Endothelial cell of umbilical vein (primary cell): ENCODE data around the gene MAPT. TPM values are rescaled to one million over a fixed set of nuclear protein-coding genes. Genes with fewer than 3 reads are reported as not detected.

Experiments used
- BruUV-seq: library from RNA; stranded (reverse); fragments of 400-500 nt; replicated peaks from 2 replicates; lab custom pipeline; 2021; lab: Mats Ljungman, UMichigan
- CTCF ChIA-PET: fragments of 300-600, 350-600 bp; sonication (Branson Sonifier 250); formaldehyde crosslinking; loops from one replicate; lab custom pipeline; 2021; ENCODE audit warnings: antibody characterized with exemption, inconsistent platforms; lab: Charles Lee
- POLR2A ChIA-PET: fragments of 300-600, 350-600 bp; sonication (Branson Sonifier 250); formaldehyde crosslinking; loops from one replicate; lab custom pipeline; 2021; ENCODE audit warnings: antibody characterized with exemption, inconsistent platforms; lab: Charles Lee
- DNase-seq: peaks from one replicate; pipeline ENCODE4 v3.0.0-alpha.2; 2011; ENCODE audit warnings: low read depth, low spot score
- FAIRE-seq: peaks from 2 replicates; lab custom pipeline; 2011; peaks lifted over from hg19 to GRCh38; lab: Jason Lieb, UNC
- H2AFZ ChIP-seq: 2 replicates; pipeline ENCODE4 v1.6.0; 2012; ENCODE audit warnings: low read depth, low read length, control low read depth, inconsistent platforms
- H3K27ac ChIP-seq: 2 replicates; pipeline ENCODE4 v1.5.1; 2011; ENCODE audit warnings: low read depth, mild to moderate bottlenecking, control low read depth, low read length, moderate library complexity; ENCODE audit not compliant: insufficient read depth
- H3K27me3 ChIP-seq, 2 experiments: 2 replicates each; pipeline versions ENCODE4 v1.6.0 to v1.6.1; 2011; ENCODE audit warnings: low read length in 2 of 2, mixed read lengths in 1 of 2; ENCODE audit not compliant: control insufficient read depth in 2 of 2, insufficient read depth in 2 of 2
- H3K36me3 ChIP-seq, 2 experiments: 2 replicates in 1 of 2; 3 replicates in 1 of 2; pipeline ENCODE4 v1.5.1; 2011; ENCODE audit warnings: low read length in 2 of 2, mild to moderate bottlenecking in 1 of 2, moderate library complexity in 1 of 2; ENCODE audit not compliant: control insufficient read depth in 2 of 2, insufficient read depth in 2 of 2; ENCODE audit errors: extremely low read depth in 1 of 2
- H3K4me1 ChIP-seq: 3 replicates; pipeline ENCODE4 v1.5.1; 2011; ENCODE audit warnings: mild to moderate bottlenecking, low read length; ENCODE audit not compliant: control insufficient read depth, insufficient read depth; ENCODE audit errors: extremely low read depth
- H3K4me2 ChIP-seq: 2 replicates; pipeline ENCODE4 v1.6.1; 2011; ENCODE audit warnings: low read length, control low read depth, mixed read lengths; ENCODE audit not compliant: insufficient read depth
- H3K4me3 ChIP-seq, 3 experiments: fragments of 200-600 bp in 1 of 3; sonication (generic), shearing (Covaris generic) in 1 of 3; replicated peaks in 1 of 3; 2 replicates each; pipeline ENCODE4 v1.5.1; 2011 to 2016; ENCODE audit warnings: control low read depth in 3 of 3, low read length in 3 of 3, mild to moderate bottlenecking in 2 of 3, inconsistent platforms in 1 of 3, low read depth in 1 of 3, moderate library complexity in 1 of 3; ENCODE audit not compliant: insufficient read depth in 1 of 3
- H3K79me2 ChIP-seq: 2 replicates; pipeline ENCODE4 v1.6.0; 2012; ENCODE audit warnings: low read length, inconsistent platforms; ENCODE audit not compliant: control insufficient read depth, insufficient read depth
- H3K9ac ChIP-seq: replicated peaks from 2 replicates; pipeline ENCODE3; 2011; ENCODE audit warnings: low read length, control low read depth; ENCODE audit not compliant: insufficient read depth; ENCODE audit errors: extremely low read depth
- H3K9me1 ChIP-seq: replicated peaks from 3 replicates; pipeline ENCODE4 v1.6.0; 2011; ENCODE audit warnings: mild to moderate bottlenecking, low read length; ENCODE audit not compliant: control insufficient read depth, insufficient read depth; ENCODE audit errors: extremely low read depth
- H3K9me3 ChIP-seq: replicated peaks from 2 replicates; pipeline ENCODE4 v1.5.1; 2012; ENCODE audit warnings: low read length, inconsistent platforms; ENCODE audit not compliant: control insufficient read depth, insufficient read depth
- H4K20me1 ChIP-seq: replicated peaks from 2 replicates; pipeline ENCODE3; 2011; ENCODE audit warnings: mild to moderate bottlenecking, low read length; ENCODE audit not compliant: control insufficient read depth, insufficient read depth; ENCODE audit errors: extremely low read depth
- CTCF ChIP-seq, 2 donors: IDR thresholded peaks; 1 replicate in 1 of 2; 2 replicates in 1 of 2; pipeline ENCODE4 v1.5.1; 2011; ENCODE audit warnings: low read length in 2 of 2, mild to moderate bottlenecking in 2 of 2, moderate library complexity in 2 of 2, control low read depth in 1 of 2, inconsistent platforms in 1 of 2, low read depth in 1 of 2; ENCODE audit not compliant: insufficient read depth in 1 of 2; ENCODE audit errors: extremely low read depth in 1 of 2
- EZH2 ChIP-seq: IDR thresholded peaks from 2 replicates; pipeline ENCODE4 v1.6.1; 2012; ENCODE audit warnings: borderline replicate concordance, low read depth, mild to moderate bottlenecking, moderate library complexity, low read length, inconsistent platforms; ENCODE audit not compliant: severe bottlenecking
- FOS ChIP-seq: IDR thresholded peaks from 2 replicates; pipeline ENCODE4 v1.6.1; 2011; ENCODE audit warnings: mild to moderate bottlenecking, low read length, moderate library complexity, borderline replicate concordance; ENCODE audit not compliant: insufficient read depth
- GATA2 ChIP-seq: IDR thresholded peaks from 2 replicates; pipeline ENCODE4 v1.7.0; 2011; ENCODE audit warnings: low read depth, mild to moderate bottlenecking, moderate library complexity, mixed read lengths, low read length; ENCODE audit not compliant: insufficient read length, insufficient read depth
- JUN ChIP-seq: IDR thresholded peaks from 2 replicates; pipeline ENCODE4 v1.6.1; 2011; ENCODE audit warnings: borderline replicate concordance, low read depth; ENCODE audit not compliant: insufficient read length, insufficient read depth
- MAX ChIP-seq: IDR thresholded peaks from 2 replicates; pipeline ENCODE4 v1.6.1; 2011; ENCODE audit not compliant: insufficient read depth, insufficient read length
- MYC ChIP-seq: IDR thresholded peaks from one replicate; pipeline ENCODE4 v1.6.1; 2011; ENCODE audit warnings: mild to moderate bottlenecking, low read depth, low read length
- POLR2A ChIP-seq: IDR thresholded peaks from 2 replicates; pipeline ENCODE4 v1.6.1; 2012; ENCODE audit warnings: low read depth, mild to moderate bottlenecking, control low read depth, low read length
- POLR2AphosphoS5 ChIP-seq: IDR thresholded peaks from 2 replicates; pipeline ENCODE4 v1.6.1; 2012; ENCODE audit warnings: low read depth, mild to moderate bottlenecking, control low read depth, low read length, moderate library complexity; ENCODE audit not compliant: insufficient read depth
- dilution Hi-C: fragments of 300-500 bp; cut with MboI; formaldehyde crosslinking; loops from one replicate; pipeline ENCODE4 v1.15.0; 2019; ENCODE audit warnings: low sequenced_read_pairs; ENCODE audit not compliant: extremely low pct_ligation_motif_present
- intact Hi-C: fragments of 100-400 bp; cut with micrococcal nuclease; formaldehyde crosslinking; loops from one replicate; pipeline ENCODE4 v1.10.0; 2022
- polyA plus RNA-seq, 4 experiments: library from polyadenylated mRNA; depleted of rRNA in 3 of 4; stranded (reverse) in 3 of 4; unstranded in 1 of 4; fragments of >200 nt; gene quantifications; 2 replicates each; pipeline versions ENCODE4 v1.2.1 to v1.2.3, GENCODE V29; 2011 to 2012; ENCODE audit warnings: missing spikeins in 1 of 4
- total RNA-seq: library from RNA; stranded (reverse); gene quantifications from 2 replicates; pipeline ENCODE4 v1.2.3, GENCODE V29; 2021

Gene MAPT
- total and polyA plus RNA-seq, 2 donors (not counting 3 experiments of a cell fraction or from before 2014, with no cell fraction given): 0.04 to 0.51 TPM

- Histone ChIP-seq H3K4me2 (no peak overlapping the region), H3K36me3 (no peaks in the 10 kb centered on the region), H3K27ac (no peak overlapping the region), H4K20me1 (no peaks in the 10 kb centered on the region), H3K79me2 (no peaks in the 10 kb centered on the region), H3K4me3 (no peak overlapping the region), H3K9ac (no peak overlapping the region), H3K27me3 (no peaks in the 10 kb centered on the region), H3K4me1 (no peaks in the 10 kb centered on the region), H2AFZ (no peak overlapping the region), H3K9me1 (no peaks in the 10 kb centered on the region), H3K9me3 (no peaks in the 10 kb centered on the region)
- CTCF ChIA-PET: interaction anchor here (0.7 to 1.6 kb wide), 4 partner anchors 9 to 218 kb away, joined by 3 to 6 read pairs (median 4); no protein-coding TSS in a partner anchor
- TF ChIP-seq FOS: no peak
- no peak for TF ChIP-seq JUN
- no peak for TF ChIP-seq MYC
- TF ChIP-seq GATA2: no peak
- no peak for TF ChIP-seq POLR2AphosphoS5
- no peak for TF ChIP-seq POLR2A
- no peak for TF ChIP-seq EZH2
- no peak for TF ChIP-seq CTCF (IDR thresholded peaks at IDR 0.05; ENCODE audit: extremely low read depth in 1 of 2, insufficient read depth in 1 of 2, low read depth in 1 of 2, low read length in 2 of 2)
- no peak for TF ChIP-seq MAX
- no peak for DNase-seq
- dilution Hi-C loops: no loop called here
- no peak for FAIRE-seq
- no TSS peak for BruUV-seq
- intact Hi-C loops: no loop called here
- POLR2A ChIA-PET: no interaction called here
Measured at GRCh38 chr17:45994987-45995386, 100.6 kb downstream of the MAPT start.
